ENCODE results near the gene EIF4A2. TPM values are rescaled to one million over a fixed set of nuclear protein-coding genes. Genes with fewer than 3 reads are reported as not detected.
"Not testable (repeated sequence)": the region's sequence is repeated elsewhere in the genome, so short reads cannot be mapped to it uniquely, and the experiment has no call there.

The EIF4A2 gene
- total and polyA plus RNA-seq, 2 of the 13 experiments (the other 11 are each of a cell fraction or from before 2014, with no cell fraction given) = 480 to 596 TPM

GRCh38 chr3:186811313-186811712, 27.9 kb downstream of the EIF4A2 start:
- H3K79me2 ChIP-seq (ENCODE audit: insufficient read depth, low read length); DNase-seq (ENCODE audit: low spot score); ATAC-seq; H3K4me2 ChIP-seq (ENCODE audit: low read depth, low read length); POLR2A ChIA-PET; H3K9ac ChIP-seq (ENCODE audit: insufficient read depth, low read depth, low read length); H2AFZ ChIP-seq (ENCODE audit: low read length); H3K27me3 ChIP-seq (ENCODE audit: control insufficient read depth in 1 of 2, insufficient read depth in 2 of 2, low read length in 2 of 2); H3K9me3 ChIP-seq (ENCODE audit: low read length); H3K27ac ChIP-seq (ENCODE audit: extremely low read length, insufficient read depth, low read length); FAIRE-seq; intact Hi-C loops (cut with micrococcal nuclease; ENCODE audit: unreplicated experiment); CTCF ChIA-PET (ENCODE audit: low intra/inter-chr PET ratio, low total read pairs); H3K4me3 ChIP-seq (replicated peaks in 1 of 3; ENCODE audit: insufficient read depth in 1 of 3, low read depth in 2 of 3, low read length in 3 of 3); H4K20me1 ChIP-seq (ENCODE audit: insufficient read depth, low read length); H3K36me3 ChIP-seq (replicated peaks in 1 of 2; ENCODE audit: control insufficient read depth in 1 of 2, insufficient read depth in 2 of 2, low read length in 2 of 2); BruUV-seq (replicated peaks): not testable (repeated sequence)
- WGBS (ENCODE audit: low lambda C conversion rate) = 92% methylated on average over 12 of the region's 29 CpGs
- H3K4me1 ChIP-seq (ENCODE audit: insufficient read depth, low read length) = peaks cover 13% of the 10 kb centered on the region
- in situ Hi-C loops (cut with HindIII; ENCODE audit: extremely low pct_ligation_motif_present, low pct_unique_long_range_greater_than_20kb) = loop anchor here (25.0 kb wide), 2 partner anchors 549 to 824 kb away; no protein-coding TSS in a partner anchor

- Histone ChIP-seq H3K9ac (ENCODE audit: insufficient read depth, low read depth, low read length) (no peak overlapping the region), H3K9me3 (ENCODE audit: low read length) (no peaks in the 10 kb centered on the region), H3K4me2 (ENCODE audit: low read depth, low read length) (no peak overlapping the region), H3K79me2 (ENCODE audit: insufficient read depth, low read length) (no peaks in the 10 kb centered on the region), H3K4me3 (replicated peaks in 1 of 3; ENCODE audit: insufficient read depth in 1 of 3, low read depth in 2 of 3, low read length in 3 of 3) (no peak overlapping the region), H3K4me1 (ENCODE audit: insufficient read depth, low read length) (peaks cover 14% of the 10 kb centered on the region; the same call in 1 of the 2 replicates), H4K20me1 (ENCODE audit: insufficient read depth, low read length) (no peaks in the 10 kb centered on the region), H2AFZ (ENCODE audit: low read length) (no peak overlapping the region), H3K27ac (ENCODE audit: extremely low read length, insufficient read depth, low read length) (no peak overlapping the region), H3K27me3 (ENCODE audit: control insufficient read depth in 1 of 2, insufficient read depth in 2 of 2, low read length in 2 of 2) (peaks cover 3 to 21% of the 10 kb centered on the region in 2 experiments; a peak in 4 of 5 replicates), H3K36me3 (replicated peaks in 1 of 2; ENCODE audit: control insufficient read depth in 1 of 2, insufficient read depth in 2 of 2, low read length in 2 of 2) (no peaks in the 10 kb centered on the region)
- ATAC-seq (no peak), DNase-seq (ENCODE audit: low spot score) (no peak), FAIRE-seq (no peak)
- intact Hi-C loops (cut with micrococcal nuclease; ENCODE audit: unreplicated experiment) = no loop called here
- WGBS (ENCODE audit: low lambda C conversion rate) = 28% methylated on average over 4 of the region's 4 CpGs
- no TSS peak for BruUV-seq (replicated peaks)
- POLR2A ChIA-PET = interaction anchor here (0.6 kb wide), 1 partner anchor 30 kb away, joined by 3 read pairs; the partner anchor contains the start of gene EIF4A2
- in situ Hi-C loops (cut with HindIII; ENCODE audit: extremely low pct_ligation_motif_present, low pct_unique_long_range_greater_than_20kb) = loop anchor here (25.0 kb wide), 2 partner anchors 552 to 827 kb away; no protein-coding TSS in a partner anchor
- CTCF ChIA-PET (ENCODE audit: low intra/inter-chr PET ratio, low total read pairs) = no interaction called here
- TF ChIP-seq CBFB (CRISPR knock-in tag; IDR thresholded peaks at IDR 0.05) = no peak
- TF ChIP-seq ZFP82 (CRISPR knock-in tag; IDR thresholded peaks at IDR 0.05; ENCODE audit: borderline replicate concordance) = no peak
- no peak for TF ChIP-seq ZNF143 (CRISPR knock-in tag; IDR thresholded peaks at IDR 0.05)
- TF ChIP-seq PITX1 (CRISPR knock-in tag; IDR thresholded peaks at IDR 0.05) = no peak
- no peak for TF ChIP-seq SRSF4 (IDR thresholded peaks at IDR 0.05; ENCODE audit: low read depth, low read length, poor library complexity, severe bottlenecking)
- no peak for TF ChIP-seq SUZ12 (IDR thresholded peaks at IDR 0.05; ENCODE audit: low read depth, low read length)
- no peak for TF ChIP-seq NFAT5 (CRISPR knock-in tag; IDR thresholded peaks at IDR 0.05)
- no peak for TF ChIP-seq MLXIP (CRISPR knock-in tag; IDR thresholded peaks at IDR 0.05; ENCODE audit: borderline replicate concordance)
- TF ChIP-seq ZSCAN12 (CRISPR knock-in tag; IDR thresholded peaks at IDR 0.05) = no peak
Measured at GRCh38 chr3:186814100-186814499, 30.7 kb downstream of the EIF4A2 start.
